GM12892 (cell line): ENCODE data around the gene PRELID1.
A peak's percentile ranks its signal among the peaks of the same experiment; 100 is the strongest.

Source experiments
- POLR2A ChIP-seq: IDR thresholded peaks from 2 replicates; pipeline ENCODE4 v1.6.1; 2011; ENCODE audit warnings: low read depth, low read length, control low read depth
- POLR2AphosphoS5 ChIP-seq: IDR thresholded peaks from 2 replicates; pipeline ENCODE4 v1.6.1; 2011; ENCODE audit warnings: low read depth, low read length, control low read depth
- TAF1 ChIP-seq: IDR thresholded peaks from 2 replicates; pipeline ENCODE4 v1.6.1; 2011; ENCODE audit warnings: low read depth, mild to moderate bottlenecking, control low read depth, low read length, borderline replicate concordance

DNA sequence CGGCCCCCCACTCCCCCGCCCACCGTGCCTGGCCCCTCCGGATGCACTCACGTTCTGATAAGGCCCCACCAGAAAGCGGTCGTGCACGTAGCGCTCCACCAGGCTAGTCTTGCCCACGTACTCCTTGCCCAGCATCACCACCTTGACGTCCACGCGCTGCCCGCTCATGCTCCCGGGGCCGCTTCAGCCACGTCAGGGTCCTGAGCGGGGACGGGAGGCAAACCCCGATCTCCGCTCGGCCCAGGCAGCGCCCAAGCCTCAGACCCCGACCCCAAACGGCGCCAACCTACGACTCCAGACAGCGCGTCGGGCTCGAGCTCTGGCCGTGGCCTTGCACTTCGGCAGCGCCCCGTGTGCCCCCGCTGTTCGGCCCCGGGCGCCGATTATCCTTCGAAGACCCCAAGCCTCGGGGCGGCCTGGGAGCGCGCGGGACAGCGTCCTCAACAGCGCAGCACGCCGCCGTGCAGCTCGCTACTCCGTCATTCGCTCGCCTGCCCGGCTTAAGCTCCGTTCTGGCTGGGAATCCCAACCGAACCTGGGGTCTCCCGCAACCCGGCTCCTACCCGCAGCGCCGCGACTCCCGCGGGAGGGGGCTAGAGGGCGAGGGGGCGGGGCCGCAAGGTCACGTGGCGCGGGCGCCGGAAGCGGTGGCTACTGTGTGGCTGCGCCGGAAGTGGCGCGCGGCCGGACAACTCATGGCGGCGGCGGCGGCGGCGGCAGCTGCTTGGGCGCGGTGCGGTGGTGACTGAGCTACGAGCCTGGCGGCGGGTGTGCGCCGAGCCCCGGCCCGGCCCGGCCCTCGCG, at the start of gene PRELID1, which contains the start of gene RAB24:
- TF ChIP-seq TAF1 (no peak; the same call in 1 of the 2 replicates), POLR2A (peak; percentile 55; the same call in 1 of the 2 replicates), POLR2AphosphoS5 (no peak)
